Measurements from ENCODE around the gene FAM186B.

The FAM186B gene

GRCh38 chr12:49609059-49609874 lies 3.8 kb upstream of the FAM186B start:
- DNase-seq (ENCODE audit: low spot score): no peak

- DNase-seq (ENCODE audit: low spot score): no peak
Measured at GRCh38 chr12:49604856-49605255, 583 bp downstream of the FAM186B start.

GRCh38 chr12:49603721-49604120 lies 1.7 kb downstream of the FAM186B start:
- DNase-seq (ENCODE audit: low spot score): no peak

GRCh38 chr12:49599961-49600360 lies 5.5 kb downstream of the FAM186B start:
- DNase-seq (ENCODE audit: low spot score): no peak

- DNase-seq (ENCODE audit: low spot score): no peak
Measured at GRCh38 chr12:49598527-49598926, 6.9 kb downstream of the FAM186B start.

- no peak for DNase-seq (ENCODE audit: low spot score)
Measured at GRCh38 chr12:49588721-49589516, 16.5 kb downstream of the FAM186B start.

GRCh38 chr12:49588281-49588680 lies 17.2 kb downstream of the FAM186B start:
- no peak for DNase-seq (ENCODE audit: low spot score)

- no peak for DNase-seq (ENCODE audit: low spot score)
Measured at GRCh38 chr12:49587174-49587908, 18.1 kb downstream of the FAM186B start.

- no peak for DNase-seq (ENCODE audit: low spot score)
Measured at GRCh38 chr12:49585477-49586459, 19.7 kb downstream of the FAM186B start.

GRCh38 chr12:49584591-49584990 lies 20.8 kb downstream of the FAM186B start:
- no peak for DNase-seq (ENCODE audit: low spot score)

- peak; percentile 47 for DNase-seq (ENCODE audit: low spot score)
Measured at GRCh38 chr12:49583366-49584094, 21.9 kb downstream of the FAM186B start.

- DNase-seq (ENCODE audit: low spot score): no peak
Measured at GRCh38 chr12:49582850-49583249, 22.6 kb downstream of the FAM186B start.

GRCh38 chr12:49582201-49582600 lies 23.2 kb downstream of the FAM186B start:
- DNase-seq (ENCODE audit: low spot score): no peak

- peak; percentile 86 for DNase-seq (ENCODE audit: low spot score)
Measured at GRCh38 chr12:49580572-49581535, 24.6 kb downstream of the FAM186B start.

- no peak for DNase-seq (ENCODE audit: low spot score)
Measured at GRCh38 chr12:49578471-49579112, 26.8 kb downstream of the FAM186B start.

- no peak for DNase-seq (ENCODE audit: low spot score)
Measured at GRCh38 chr12:49577589-49578315, 27.7 kb downstream of the FAM186B start.

GRCh38 chr12:49568442-49569162 lies 36.8 kb downstream of the FAM186B start:
- DNase-seq (ENCODE audit: low spot score): no peak

All from Ammon's horn (tissue), 1 donor.